ENCODE data around the gene CABS1.

DNA sequence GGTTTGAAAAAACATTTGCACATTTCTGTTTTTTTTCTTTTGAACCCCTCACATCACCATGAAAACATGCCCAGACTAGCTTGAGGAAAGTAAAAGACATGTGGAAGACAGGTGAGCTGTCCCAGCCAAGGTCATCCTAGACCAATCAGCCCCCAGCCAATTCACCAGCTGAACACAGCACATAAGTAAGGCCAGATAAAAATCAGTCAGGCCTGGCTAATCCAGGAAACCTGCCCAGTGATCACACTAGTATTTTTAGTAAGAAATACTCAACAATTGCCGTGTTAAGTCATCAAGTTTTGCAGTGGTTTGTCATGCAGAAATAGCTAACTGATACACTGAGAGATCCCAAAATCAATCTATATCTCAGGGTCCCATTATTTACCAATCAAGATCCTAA is 21.4 kb downstream of the CABS1 start:
- no peak for TF ChIP-seq ELF4 (IDR thresholded peaks at IDR 0.05)
- no peak for TF ChIP-seq TARDBP (IDR thresholded peaks at IDR 0.05)
- no peak for TF ChIP-seq FOXA1 (IDR thresholded peaks at IDR 0.05)
- no peak for TF ChIP-seq FOXM1 (IDR thresholded peaks at IDR 0.05; ENCODE audit: borderline replicate concordance)
- TF ChIP-seq CTBP1 (IDR thresholded peaks at IDR 0.05; ENCODE audit: borderline replicate concordance): no peak
- no peak for TF ChIP-seq NFRKB (IDR thresholded peaks at IDR 0.05)
- no peak for TF ChIP-seq FOXK2 (IDR thresholded peaks at IDR 0.05)
- TF ChIP-seq, protein P1, sequence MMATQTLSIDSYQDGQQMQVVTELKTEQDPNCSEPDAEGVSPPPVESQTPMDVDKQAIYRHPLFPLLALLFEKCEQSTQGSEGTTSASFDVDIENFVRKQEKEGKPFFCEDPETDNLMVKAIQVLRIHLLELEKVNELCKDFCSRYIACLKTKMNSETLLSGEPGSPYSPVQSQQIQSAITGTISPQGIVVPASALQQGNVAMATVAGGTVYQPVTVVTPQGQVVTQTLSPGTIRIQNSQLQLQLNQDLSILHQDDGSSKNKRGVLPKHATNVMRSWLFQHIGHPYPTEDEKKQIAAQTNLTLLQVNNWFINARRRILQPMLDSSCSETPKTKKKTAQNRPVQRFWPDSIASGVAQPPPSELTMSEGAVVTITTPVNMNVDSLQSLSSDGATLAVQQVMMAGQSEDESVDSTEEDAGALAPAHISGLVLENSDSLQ (IDR thresholded peaks at IDR 0.05): no peak
- no peak for TF ChIP-seq ARNT (IDR thresholded peaks at IDR 0.05)
- TF ChIP-seq SP1 (IDR thresholded peaks at IDR 0.05): no peak
- no peak for TF ChIP-seq SUZ12 (IDR thresholded peaks at IDR 0.05)
